CD4-positive, alpha-beta T cell treated with Interleukin-12 subunit alpha and Interleukin-12 subunit beta, for 1 hour (primary cell): ENCODE data around the gene CEL.
"Not testable (repeated sequence)": the region's sequence is repeated elsewhere in the genome, so short reads cannot be mapped to it uniquely, and the experiment has no call there.

Experiments used
- DNase-seq: peaks from one replicate; pipeline ENCODE4 v3.0.0-alpha.2; 2020

CEL gene

DNA sequence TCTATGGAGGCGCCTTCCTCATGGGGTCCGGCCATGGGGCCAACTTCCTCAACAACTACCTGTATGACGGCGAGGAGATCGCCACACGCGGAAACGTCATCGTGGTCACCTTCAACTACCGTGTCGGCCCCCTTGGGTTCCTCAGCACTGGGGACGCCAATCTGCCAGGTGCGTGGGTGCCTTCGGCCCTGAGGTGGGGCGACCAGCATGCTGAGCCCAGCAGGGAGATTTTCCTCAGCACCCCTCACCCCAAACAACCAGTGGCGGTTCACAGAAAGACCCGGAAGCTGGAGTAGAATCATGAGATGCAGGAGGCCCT, 3.2 kb downstream of the CEL start:
- no peak for DNase-seq

DNA sequence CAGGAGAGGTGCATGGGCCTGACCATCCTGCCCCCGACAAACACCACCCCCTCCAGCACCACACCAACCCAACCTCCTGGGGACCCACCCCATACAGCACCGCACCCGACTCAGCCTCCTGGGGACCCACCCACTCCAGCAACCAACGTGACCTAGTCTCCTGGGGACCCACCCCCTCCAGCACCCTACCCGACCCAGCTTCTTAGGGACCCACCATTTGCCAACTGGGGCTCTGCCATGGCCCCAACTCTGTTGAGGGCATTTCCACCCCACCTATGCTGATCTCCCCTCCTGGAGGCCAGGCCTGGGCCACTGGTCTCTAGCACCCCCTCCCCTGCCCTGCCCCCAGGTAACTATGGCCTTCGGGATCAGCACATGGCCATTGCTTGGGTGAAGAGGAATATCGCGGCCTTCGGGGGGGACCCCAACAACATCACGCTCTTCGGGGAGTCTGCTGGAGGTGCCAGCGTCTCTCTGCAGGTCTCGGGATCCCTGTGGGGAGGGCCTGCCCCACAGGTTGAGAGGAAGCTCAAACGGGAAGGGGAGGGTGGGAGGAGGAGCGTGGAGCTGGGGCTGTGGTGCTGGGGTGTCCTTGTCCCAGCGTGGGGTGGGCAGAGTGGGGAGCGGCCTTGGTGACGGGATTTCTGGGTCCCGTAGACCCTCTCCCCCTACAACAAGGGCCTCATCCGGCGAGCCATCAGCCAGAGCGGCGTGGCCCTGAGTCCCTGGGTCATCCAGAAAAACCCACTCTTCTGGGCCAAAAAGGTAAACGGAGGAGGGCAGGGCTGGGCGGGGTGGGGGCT, 4.6 kb downstream of the CEL start:
- no peak for DNase-seq

DNA sequence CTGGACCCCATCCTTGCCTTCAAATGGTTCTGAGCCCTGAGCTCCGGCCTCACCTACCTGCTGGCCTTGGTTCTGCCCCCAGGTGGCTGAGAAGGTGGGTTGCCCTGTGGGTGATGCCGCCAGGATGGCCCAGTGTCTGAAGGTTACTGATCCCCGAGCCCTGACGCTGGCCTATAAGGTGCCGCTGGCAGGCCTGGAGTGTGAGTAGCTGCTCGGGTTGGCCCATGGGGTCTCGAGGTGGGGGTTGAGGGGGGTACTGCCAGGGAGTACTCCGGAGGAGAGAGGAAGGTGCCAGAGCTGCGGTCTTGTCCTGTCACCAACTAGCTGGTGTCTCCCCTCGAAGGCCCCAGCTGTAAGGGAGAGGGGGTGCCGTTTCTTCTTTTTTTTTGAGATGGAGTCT, 5.2 kb downstream of the CEL start:
- no peak for DNase-seq

DNA sequence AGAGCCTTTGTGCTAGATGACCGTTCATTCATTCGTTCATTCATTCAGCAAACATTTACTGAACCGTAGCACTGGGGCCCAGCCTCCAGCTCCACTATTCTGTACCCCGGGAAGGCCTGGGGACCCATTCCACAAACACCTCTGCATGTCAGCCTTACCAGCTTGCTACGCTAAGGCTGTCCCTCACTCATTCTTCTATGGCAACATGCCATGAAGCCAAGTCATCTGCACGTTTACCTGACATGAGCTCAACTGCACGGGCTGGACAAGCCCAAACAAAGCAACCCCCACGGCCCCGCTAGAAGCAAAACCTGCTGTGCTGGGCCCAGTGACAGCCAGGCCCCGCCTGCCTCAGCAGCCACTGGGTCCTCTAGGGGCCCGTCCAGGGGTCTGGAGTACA, 6.0 kb downstream of the CEL start:
- no peak for DNase-seq

DNA sequence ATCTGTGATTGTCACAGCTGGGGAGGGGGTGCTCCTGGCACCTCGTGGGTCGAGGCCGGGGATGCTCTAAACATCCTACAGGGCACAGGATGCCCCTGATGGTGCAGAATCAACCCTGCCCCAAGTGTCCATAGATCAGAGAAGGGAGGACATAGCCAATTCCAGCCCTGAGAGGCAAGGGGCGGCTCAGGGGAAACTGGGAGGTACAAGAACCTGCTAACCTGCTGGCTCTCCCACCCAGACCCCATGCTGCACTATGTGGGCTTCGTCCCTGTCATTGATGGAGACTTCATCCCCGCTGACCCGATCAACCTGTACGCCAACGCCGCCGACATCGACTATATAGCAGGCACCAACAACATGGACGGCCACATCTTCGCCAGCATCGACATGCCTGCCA, 6.7 kb downstream of the CEL start:
- not testable (repeated sequence) for DNase-seq

DNA sequence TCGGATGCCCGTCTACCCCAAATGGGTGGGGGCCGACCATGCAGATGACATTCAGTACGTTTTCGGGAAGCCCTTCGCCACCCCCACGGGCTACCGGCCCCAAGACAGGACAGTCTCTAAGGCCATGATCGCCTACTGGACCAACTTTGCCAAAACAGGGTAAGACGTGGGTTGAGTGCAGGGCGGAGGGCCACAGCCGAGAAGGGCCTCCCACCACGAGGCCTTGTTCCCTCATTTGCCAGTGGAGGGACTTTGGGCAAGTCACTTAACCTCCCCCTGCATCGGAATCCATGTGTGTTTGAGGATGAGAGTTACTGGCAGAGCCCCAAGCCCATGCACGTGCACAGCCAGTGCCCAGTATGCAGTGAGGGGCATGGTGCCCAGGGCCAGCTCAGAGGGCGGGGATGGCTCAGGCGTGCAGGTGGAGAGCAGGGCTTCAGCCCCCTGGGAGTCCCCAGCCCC, 8.8 kb downstream of the CEL start:
- not testable (repeated sequence) for DNase-seq

DNA sequence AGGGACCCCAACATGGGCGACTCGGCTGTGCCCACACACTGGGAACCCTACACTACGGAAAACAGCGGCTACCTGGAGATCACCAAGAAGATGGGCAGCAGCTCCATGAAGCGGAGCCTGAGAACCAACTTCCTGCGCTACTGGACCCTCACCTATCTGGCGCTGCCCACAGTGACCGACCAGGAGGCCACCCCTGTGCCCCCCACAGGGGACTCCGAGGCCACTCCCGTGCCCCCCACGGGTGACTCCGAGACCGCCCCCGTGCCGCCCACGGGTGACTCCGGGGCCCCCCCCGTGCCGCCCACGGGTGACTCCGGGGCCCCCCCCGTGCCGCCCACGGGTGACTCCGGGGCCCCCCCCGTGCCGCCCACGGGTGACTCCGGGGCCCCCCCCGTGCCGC, 9.2 kb downstream of the CEL start:
- DNase-seq, result not testable (repeated sequence)

DNA sequence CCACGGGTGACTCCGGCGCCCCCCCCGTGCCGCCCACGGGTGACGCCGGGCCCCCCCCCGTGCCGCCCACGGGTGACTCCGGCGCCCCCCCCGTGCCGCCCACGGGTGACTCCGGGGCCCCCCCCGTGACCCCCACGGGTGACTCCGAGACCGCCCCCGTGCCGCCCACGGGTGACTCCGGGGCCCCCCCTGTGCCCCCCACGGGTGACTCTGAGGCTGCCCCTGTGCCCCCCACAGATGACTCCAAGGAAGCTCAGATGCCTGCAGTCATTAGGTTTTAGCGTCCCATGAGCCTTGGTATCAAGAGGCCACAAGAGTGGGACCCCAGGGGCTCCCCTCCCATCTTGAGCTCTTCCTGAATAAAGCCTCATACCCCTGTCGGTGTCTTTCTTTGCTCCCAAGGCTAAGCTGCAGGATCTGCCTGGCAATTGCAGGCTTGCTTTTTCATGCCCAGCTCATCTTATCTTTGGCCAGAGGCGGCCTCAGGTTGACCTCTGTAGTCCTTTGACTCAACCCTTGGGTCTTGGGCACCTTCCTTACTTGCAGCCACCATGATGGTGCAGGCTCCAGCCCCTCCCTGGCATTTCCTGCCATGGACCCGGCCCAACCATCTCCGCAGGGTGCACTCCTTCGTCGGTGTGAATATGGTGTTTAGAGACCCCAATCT, 9.8 kb downstream of the CEL start:
- no peak for DNase-seq

DNA sequence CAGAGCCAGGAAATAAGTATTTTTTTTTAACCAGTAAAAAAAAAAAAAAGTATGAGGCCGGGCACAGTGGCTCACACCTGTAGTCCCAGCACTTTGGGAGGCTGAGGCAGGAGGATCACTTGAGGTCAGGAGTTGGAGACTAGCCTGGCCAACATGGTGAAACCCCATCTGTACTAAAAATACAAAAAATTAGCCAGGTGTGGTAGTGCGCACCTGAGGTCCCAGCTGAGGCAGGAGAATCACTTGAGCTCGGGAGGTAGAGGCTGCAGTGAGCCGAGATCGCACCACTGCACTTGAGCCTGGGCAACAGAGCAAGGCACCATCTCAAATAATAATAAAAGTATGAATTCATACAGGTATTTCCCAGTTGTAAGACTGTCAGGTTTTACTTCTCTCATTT, 10.4 kb downstream of the CEL start:
- not testable (repeated sequence) for DNase-seq

DNA sequence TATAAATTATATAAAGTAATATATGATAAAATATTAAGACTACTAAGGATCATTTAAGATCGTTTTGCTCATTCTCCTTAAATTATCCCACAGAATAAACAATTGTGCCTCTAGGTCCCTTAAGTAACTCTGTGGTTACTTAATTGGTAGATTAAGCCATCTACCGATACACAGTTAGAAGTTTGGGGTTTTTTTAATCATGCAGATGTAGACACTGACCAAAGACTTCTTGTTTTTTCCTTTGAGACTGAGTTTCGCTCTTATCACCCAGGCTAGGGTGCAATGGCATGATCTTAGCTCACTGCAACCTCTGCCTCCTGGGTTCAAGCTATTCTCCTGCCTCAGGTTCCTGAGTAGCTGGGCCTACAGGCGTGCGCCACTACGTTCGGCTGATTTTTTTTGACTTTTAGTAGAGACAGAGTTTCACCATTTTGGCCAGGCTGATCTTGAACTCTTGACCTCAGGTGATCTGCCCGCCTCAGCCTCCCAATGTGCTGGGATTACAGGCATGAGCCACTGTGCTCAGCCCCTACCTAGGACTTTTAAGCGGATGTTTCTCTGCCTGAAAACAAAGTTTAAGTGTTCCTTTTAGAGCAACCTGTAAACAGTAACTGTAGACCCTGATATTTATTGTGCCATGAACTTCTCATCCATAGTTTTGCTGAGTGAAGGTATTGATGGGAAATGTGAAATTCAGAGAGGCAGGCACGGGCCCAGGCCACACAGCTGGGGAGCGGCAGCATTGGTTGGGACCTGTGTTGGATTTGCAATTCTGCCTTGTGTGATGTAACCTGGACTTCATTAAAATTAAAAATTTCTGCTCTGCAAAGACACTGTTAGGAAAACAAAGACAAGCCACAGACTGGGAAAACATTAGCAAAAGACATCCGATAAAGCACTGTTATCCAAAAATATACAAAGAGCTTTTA, 11.6 kb downstream of the CEL start:
- no peak for DNase-seq

DNA sequence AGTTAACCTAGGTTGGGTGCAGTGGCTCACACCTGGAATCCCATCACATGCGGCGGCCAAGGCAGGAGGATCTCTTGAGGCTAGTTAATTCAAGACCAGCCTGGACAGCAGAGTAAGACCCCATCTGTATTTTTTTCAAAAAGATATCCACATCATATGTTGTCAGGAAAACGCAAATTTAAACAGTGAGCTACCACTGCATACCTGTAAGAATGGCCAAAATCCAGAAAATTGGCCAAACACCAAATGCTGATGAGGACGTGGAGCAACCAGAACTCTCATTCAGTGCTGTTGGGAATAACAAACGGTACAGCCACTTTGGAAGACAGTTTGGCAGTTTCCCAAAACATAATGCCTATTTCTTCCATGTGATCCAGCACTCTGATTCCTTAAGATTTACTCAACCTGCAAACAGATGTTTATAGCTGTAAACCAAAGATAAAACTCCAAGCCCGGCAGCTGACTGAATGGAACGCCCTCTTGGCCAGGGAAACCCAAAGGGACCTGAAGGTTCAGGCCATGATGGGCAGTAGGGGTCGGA, 12.4 kb downstream of the CEL start:
- no peak for DNase-seq

DNA sequence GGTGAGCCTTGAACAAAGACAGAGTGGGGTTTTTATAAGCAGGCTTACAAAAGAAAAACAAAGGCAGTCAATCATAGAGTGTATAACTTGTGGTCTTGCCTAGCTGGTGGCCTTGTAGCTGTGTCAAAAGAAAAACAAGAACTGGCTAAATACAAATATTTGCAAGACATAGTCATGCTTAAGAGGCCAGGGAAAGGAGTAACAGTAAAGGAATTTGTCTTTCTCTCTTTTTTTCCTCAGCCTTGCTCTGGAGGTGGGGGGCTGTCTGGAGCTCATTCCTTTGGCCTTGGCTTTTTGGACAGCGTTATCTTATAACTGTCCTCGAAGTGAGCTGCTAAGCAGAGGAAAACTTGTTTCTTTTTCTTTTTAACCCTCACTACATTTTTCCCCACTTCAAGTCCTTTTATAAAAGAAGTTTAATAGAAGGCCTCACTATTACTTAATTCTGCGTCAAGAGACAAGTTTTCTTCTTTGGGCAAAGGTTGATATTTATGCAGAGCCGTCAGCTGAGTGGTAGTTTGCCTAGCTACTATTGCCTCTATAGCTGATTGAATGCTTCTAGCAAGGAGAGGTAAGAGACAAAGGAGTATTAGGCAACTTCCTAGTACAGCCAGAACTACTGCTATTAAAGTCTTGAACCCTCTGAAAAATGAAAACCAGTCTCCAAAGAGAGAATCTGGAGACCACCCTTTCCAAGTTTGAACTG, 14.3 kb downstream of the CEL start:
- DNase-seq, result no peak

DNA sequence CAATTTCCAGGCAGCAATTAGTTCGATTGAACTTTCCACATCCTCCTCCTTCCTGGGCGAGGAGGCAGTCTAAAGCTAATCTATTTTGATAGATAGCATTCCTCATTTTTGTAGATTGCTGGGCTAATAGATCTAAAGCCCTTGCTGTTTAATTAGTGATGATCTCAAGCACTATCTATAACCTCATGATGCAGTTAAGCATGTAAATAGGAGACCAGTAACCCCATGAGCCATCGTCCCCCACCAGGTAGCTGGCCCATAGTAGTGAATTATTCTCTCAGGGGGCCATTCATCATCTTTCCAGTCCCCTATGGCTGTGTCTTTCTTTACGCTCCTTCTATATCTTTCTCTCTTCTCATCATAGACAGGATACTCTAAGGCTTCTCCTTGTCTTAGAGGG, 14.9 kb downstream of the CEL start:
- no peak for DNase-seq

DNA sequence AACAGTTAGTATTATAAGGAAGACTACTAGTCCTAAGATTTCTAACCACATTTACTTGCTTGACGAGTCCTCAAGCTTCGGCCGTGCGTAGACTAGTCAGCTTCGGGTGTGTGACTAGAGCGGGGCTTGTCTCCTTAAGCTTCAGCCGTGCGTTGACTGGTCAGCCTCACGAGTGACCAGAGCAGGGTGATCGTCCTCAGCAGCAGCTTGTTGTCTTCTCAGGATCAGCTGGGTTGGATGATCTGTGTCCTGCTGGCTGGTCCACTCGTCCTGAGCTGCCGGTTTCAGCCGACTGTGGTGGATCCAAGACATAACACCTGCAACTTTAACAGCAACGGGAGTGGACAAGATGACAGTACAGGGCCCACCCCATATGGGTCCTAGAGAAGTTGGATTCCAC, 16.7 kb downstream of the CEL start:
- no peak for DNase-seq

DNA sequence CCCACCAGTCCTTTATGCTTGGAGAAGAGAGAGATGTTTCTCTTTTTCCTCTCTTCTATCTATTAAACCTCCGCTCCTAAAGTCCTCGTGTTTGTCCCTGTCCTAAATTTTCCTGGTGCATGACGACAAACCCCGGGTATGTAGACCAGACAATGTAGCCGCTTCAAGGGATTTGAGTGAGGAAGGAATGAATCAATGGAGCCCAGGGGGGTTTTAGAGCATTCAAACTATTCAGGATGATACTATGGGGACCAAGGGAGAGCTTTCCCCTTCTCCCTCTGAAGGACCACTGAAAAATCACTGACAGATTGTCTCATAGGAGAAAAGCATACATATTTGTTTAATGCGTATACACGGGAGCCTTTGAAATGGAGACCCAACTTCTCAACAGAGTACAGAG, 18.4 kb downstream of the CEL start:
- no peak for DNase-seq

DNA sequence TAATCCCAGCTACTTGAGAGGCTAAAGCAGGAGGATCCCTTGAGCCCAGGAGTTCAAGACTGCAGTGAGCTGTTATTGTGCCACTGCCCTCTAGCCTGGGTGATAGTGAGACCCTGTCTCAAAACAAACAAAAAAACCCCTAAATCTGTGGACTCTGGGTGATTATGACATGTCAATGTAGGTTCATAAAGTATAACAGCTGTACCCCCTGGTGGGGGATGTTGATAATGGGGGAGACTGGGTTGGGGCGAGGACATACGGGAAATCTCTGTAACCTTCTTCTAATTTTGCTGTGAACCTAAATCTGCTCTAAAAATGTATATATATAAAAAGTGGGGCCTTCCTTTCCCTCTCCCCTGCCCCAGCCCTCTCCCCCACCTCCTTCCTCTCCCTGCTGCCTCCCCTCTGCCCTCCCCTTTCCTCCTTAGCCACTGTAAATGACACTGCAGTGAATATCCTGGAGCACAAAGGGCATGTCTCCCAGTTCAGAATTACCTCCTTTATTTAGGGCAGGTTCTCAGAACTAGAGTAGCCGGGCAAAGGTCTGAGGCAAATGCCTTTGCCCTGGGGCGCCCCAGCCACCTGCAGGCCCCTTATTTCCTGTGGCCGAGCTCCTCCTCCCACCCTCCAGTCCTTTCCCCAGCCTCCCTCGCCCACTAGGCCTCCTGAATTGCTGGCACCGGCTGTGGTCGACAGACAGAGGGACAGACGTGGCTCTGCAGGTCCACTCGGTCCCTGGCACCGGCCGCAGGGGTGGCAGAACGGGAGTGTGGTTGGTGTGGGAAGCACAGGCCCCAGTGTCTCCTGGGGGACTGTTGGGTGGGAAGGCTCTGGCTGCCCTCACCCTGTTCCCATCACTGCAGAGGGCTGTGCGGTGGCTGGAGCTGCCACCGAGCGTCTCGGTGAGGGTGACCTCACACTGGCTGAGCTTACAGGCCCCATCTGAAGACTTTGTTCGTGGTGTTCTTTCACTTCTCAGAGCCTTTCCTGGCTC, 19.3 kb downstream of the CEL start:
- not testable (repeated sequence) for DNase-seq

DNA sequence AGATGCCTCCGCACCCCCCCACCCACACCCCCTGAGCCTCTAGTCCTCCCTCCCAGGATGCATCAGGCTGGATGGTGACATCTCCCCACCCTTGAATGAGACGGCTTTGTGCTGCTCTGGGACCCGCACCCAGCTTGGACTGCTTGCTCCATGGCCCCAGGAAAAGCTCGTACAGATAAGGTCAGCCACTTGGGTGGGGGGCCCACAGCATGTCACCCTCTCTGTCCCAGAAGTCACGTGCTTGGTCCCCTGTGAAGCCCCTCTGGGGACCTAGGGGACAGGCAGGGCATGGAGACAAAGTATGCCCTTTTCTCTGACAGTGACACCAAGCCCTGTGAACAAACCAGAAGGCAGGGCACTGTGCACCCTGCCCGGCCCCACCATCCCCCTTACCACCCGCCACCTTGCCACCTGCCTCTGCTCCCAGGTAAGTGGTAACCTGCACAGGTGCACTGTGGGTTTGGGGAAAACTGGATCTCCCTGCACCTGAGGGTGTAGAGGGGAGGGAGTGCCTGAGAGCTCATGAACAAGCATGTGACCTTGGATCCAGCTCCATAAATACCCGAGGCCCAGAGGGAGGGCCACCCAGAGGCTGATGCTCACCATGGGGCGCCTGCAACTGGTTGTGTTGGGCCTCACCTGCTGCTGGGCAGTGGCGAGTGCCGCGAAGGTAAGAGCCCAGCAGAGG, 20.3 kb downstream of the CEL start:
- not testable (repeated sequence) for DNase-seq

DNA sequence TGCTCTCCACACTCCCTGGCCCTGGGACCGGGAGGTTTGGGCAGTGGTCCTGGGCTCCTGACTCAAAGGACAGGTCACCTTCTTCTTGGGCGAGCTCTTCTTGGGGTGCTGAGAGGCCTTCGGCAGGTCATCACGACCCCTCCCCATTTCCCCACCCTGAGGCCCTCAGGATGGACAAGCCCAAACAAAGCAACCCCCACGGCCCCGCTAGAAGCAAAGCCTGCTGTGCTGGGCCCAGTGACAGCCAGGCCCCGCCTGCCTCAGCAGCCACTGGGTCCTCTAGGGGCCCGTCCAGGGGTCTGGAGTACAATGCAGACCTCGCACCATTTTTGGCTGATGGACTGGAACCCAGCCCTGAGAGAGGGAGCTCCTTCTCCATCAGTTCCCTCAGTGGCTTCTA, 21.9 kb downstream of the CEL start:
- not testable (repeated sequence) for DNase-seq

DNA sequence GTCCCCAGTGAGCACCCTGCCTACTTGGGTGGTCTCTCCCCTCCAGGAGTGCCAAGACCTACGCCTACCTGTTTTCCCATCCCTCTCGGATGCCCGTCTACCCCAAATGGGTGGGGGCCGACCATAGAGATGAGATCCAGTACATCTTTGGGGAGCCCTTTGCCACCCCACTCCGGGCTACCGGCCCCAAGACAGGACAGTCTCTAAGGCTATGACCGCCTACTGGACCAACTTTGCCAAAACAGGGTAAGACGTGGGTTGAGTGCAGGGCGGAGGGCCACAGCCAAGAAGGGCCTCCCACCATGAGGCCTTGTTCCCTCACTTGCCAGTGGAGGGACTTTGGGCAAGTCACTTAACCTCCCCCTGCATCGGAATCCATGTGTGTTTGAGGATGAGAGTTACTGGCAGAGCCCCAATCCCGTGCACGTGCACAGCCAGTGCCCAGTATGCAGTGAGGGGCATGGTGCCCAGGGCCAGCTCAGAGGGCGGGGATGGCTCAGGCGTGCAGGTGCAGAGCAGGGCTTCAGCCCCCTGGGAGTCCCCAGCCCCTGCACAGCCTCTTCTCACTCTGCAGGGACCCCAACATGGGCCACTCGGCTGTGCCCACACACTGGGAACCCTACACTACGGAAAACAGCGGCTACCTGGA, 24.6 kb downstream of the CEL start:
- not testable (repeated sequence) for DNase-seq

DNA sequence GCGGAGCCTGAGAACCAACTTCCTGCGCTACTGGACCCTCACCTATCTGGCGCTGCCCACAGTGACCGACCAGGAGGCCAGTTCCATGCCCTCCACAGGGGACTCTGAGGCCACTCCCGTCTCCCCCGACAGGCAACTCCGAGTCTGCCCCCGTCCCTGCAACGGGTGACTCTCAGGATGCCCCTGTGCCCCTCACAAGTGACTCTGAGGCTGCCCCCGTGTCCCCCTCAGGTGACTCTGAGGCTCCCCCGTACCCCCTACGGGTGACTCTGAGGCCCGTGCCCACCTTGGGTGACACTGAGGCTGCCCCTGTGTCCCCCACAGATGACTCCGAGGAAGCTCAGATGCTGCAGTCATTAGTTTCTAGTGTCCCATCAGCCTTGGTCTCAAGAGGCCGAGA, 25.1 kb downstream of the CEL start:
- no peak for DNase-seq
